Calu3 (cell line): ENCODE measurements around the gene FRAT2. TPM values are rescaled to one million over a fixed set of nuclear protein-coding genes. Genes with fewer than 3 reads are reported as not detected.
A peak's percentile ranks its signal among the peaks of the same experiment; 100 is the strongest.

Experiments used
- BruUV-seq: library from RNA; stranded (reverse); fragments of 400-500 nt; replicated peaks from 2 replicates; lab custom pipeline; 2021; lab: Mats Ljungman, UMichigan
- CTCF ChIA-PET: fragments of 300-600 bp; sonication (Branson Sonifier 250); formaldehyde crosslinking; loops from one replicate; lab custom pipeline; 2022; ENCODE audit warnings: antibody characterized with exemption; lab: Charles Lee
- DNase-seq: peaks from one replicate; pipeline ENCODE4 v3.0.0; 2022
- H3K27ac Mint-ChIP-seq: one replicate; pipeline ENCODE4 v1.8.0; 2022; ENCODE audit warnings: mixed read lengths; ENCODE audit not compliant: unreplicated experiment
- H3K27me3 Mint-ChIP-seq: one replicate; pipeline ENCODE4 v1.8.0; 2022; ENCODE audit warnings: mixed read lengths; ENCODE audit not compliant: unreplicated experiment
- H3K36me3 Mint-ChIP-seq: one replicate; pipeline ENCODE4 v1.8.0; 2022; ENCODE audit warnings: mild to moderate bottlenecking, moderate library complexity, mixed read lengths; ENCODE audit not compliant: insufficient read depth, unreplicated experiment
- H3K4me1 Mint-ChIP-seq: one replicate; pipeline ENCODE4 v1.8.0; 2022; ENCODE audit warnings: mild to moderate bottlenecking, low read depth, mixed read lengths; ENCODE audit not compliant: unreplicated experiment
- H3K4me3 Mint-ChIP-seq: one replicate; pipeline ENCODE4 v1.8.0; 2022; ENCODE audit warnings: mild to moderate bottlenecking, low read depth, moderate library complexity, mixed read lengths; ENCODE audit not compliant: unreplicated experiment
- H3K9me3 Mint-ChIP-seq: one replicate; pipeline ENCODE4 v1.8.0; 2022; ENCODE audit warnings: low read depth, mixed read lengths; ENCODE audit not compliant: unreplicated experiment
- CTCF ChIP-seq: fragments of 200-600 bp; IDR thresholded peaks from one replicate; pipeline ENCODE4 v1.8.0; 2022; ENCODE audit warnings: antibody characterized with exemption; ENCODE audit not compliant: unreplicated experiment
- intact Hi-C: fragments of 100-400 bp; cut with micrococcal nuclease; formaldehyde crosslinking; loops from one replicate; pipeline ENCODE4 v1.10.0; 2022; ENCODE audit not compliant: unreplicated experiment
- total RNA-seq: library from RNA; stranded (reverse); gene quantifications from 2 replicates; pipeline ENCODE4 v1.2.3, GENCODE V29; 2022

Gene FRAT2
- total RNA-seq, 1 experiment from 2014 or later = 6.0 TPM

- CTCF ChIA-PET = interaction anchor here (0.7 kb wide), 1 partner anchor 13 kb away, joined by 4 read pairs; no protein-coding TSS in a partner anchor
- H3K36me3 Mint-ChIP-seq = no peaks in the 10 kb centered on the region
- no peak overlapping the region for H3K27ac Mint-ChIP-seq
Observed at GRCh38 chr10:97298223-97298571, 36.3 kb downstream of the FRAT2 start.

GRCh38 chr10:97297556-97298222 lies 36.8 kb downstream of the FRAT2 start:
- Mint-ChIP-seq H3K9me3 (no peaks in the 10 kb centered on the region), H3K36me3 (peaks cover 2% of the 10 kb centered on the region), H3K27ac (no peak overlapping the region), H3K4me3 (no peak overlapping the region), H3K4me1 (peaks cover 16% of the 10 kb centered on the region), H3K27me3 (no peaks in the 10 kb centered on the region)
- CTCF ChIA-PET = interaction anchor here (0.7 kb wide), 1 partner anchor 12 kb away, joined by 4 read pairs; no protein-coding TSS in a partner anchor
- intact Hi-C loops = no loop called here
- no TSS peak for BruUV-seq
- no peak for TF ChIP-seq CTCF
- no peak for DNase-seq

More at GRCh38 chr10:97298223-97298571, 36.3 kb downstream of the FRAT2 start:
- no peaks in the 10 kb centered on the region for H3K27me3 Mint-ChIP-seq
- no peak for TF ChIP-seq CTCF
- peaks cover 16% of the 10 kb centered on the region for H3K4me1 Mint-ChIP-seq
- no peaks in the 10 kb centered on the region for H3K9me3 Mint-ChIP-seq
- intact Hi-C loops = no loop called here
- no peak overlapping the region for H3K4me3 Mint-ChIP-seq
- no TSS peak for BruUV-seq
- DNase-seq = no peak

GRCh38 chr10:97292862-97293198 lies 41.7 kb downstream of the FRAT2 start:
- CTCF ChIA-PET = interaction anchor here (0.7 to 2.0 kb wide), 2 partner anchors 32 to 40 kb away, joined by 4 to 8 read pairs; no protein-coding TSS in a partner anchor
- no peak for DNase-seq
- Mint-ChIP-seq H3K27me3 (no peaks in the 10 kb centered on the region), H3K9me3 (no peaks in the 10 kb centered on the region), H3K27ac (peak overlapping the region; percentile 79), H3K4me3 (peak overlapping the region; percentile 75), H3K4me1 (peaks cover 10% of the 10 kb centered on the region), H3K36me3 (peaks cover 17% of the 10 kb centered on the region)
- BruUV-seq = no TSS peak
- intact Hi-C loops = no loop called here
- no peak for TF ChIP-seq CTCF

GRCh38 chr10:97292097-97292861 lies 42.2 kb downstream of the FRAT2 start, which contains the start of gene ARHGAP19:
Gene ARHGAP19, minus strand, starts transcription at chr10:97292637. Its CDS starts 10 bp downstream, at chr10:97292627.
- H3K9me3 Mint-ChIP-seq = no peaks in the 10 kb centered on the region
- CTCF ChIA-PET = interaction anchor here (2.0 kb wide), 1 partner anchor 40 kb away, joined by 8 read pairs; no protein-coding TSS in a partner anchor
- H3K4me3 Mint-ChIP-seq = peak within 1 kb of the TSS; percentile 75
- H3K27ac Mint-ChIP-seq = peak within 1 kb of the TSS; percentile 79
- TSS peak; percentile 84 for BruUV-seq
- no peak for TF ChIP-seq CTCF
- peaks cover 17% of the 10 kb centered on the region for H3K36me3 Mint-ChIP-seq
- no peaks in the 10 kb centered on the region for H3K27me3 Mint-ChIP-seq
- H3K4me1 Mint-ChIP-seq = peaks cover 7% of the 10 kb centered on the region
- DNase-seq = peak; percentile 90
- intact Hi-C loops = no loop called here
